HFFc6 (cell line): ENCODE results near the gene RASAL2. TPM values are rescaled to one million over a fixed set of nuclear protein-coding genes. Genes with fewer than 3 reads are reported as not detected.

ENCODE experiments used
- DNase-seq: peaks from one replicate; pipeline ENCODE4 v3.0.0-alpha.2; 2018
- H3K27ac Mint-ChIP-seq: 2 replicates; pipeline ENCODE4 v1.8.0; 2020; ENCODE audit warnings: mild to moderate bottlenecking, mixed read lengths
- H3K27me3 Mint-ChIP-seq: 2 replicates; pipeline ENCODE4 v1.8.0; 2021; ENCODE audit warnings: mild to moderate bottlenecking, moderate library complexity, mixed read lengths; ENCODE audit not compliant: insufficient read depth
- H3K36me3 Mint-ChIP-seq: 2 replicates; pipeline ENCODE4 v1.8.0; 2021; ENCODE audit warnings: low read depth, mixed read lengths
- H3K4me1 Mint-ChIP-seq: 2 replicates; pipeline ENCODE4 v1.8.0; 2020; ENCODE audit warnings: low read depth, mixed read lengths
- H3K4me3 Mint-ChIP-seq: 2 replicates; pipeline ENCODE4 v1.8.0; 2020; ENCODE audit warnings: mild to moderate bottlenecking, moderate library complexity, mixed read lengths
- H3K9me3 Mint-ChIP-seq: 2 replicates; pipeline ENCODE4 v1.8.0; 2020; ENCODE audit warnings: mild to moderate bottlenecking, mixed read lengths
- total RNA-seq, 6 experiments: library from RNA; stranded (reverse); fragmentation: NEBNext Ultra II Directional; extraction: Animal tissue kit (Norgen Biotek cat#: 25700); gene quantifications; 2 replicates in 1 of 6; 3 replicates in 5 of 6; pipeline ENCODE4 v1.2.3, GENCODE V29; 2021
- TF ChIP-seq, protein P1 (sequence below): fragments of 200-600 bp; sonication (generic); IDR thresholded peaks from 2 replicates; pipeline ENCODE4 v1.5.0; 2021; ENCODE audit warnings: antibody characterized with exemption, mild to moderate bottlenecking

Gene RASAL2
- total RNA-seq, 6 experiments from 2014 or later: 21.2 to 30.7 (median 24.4) TPM

DNA sequence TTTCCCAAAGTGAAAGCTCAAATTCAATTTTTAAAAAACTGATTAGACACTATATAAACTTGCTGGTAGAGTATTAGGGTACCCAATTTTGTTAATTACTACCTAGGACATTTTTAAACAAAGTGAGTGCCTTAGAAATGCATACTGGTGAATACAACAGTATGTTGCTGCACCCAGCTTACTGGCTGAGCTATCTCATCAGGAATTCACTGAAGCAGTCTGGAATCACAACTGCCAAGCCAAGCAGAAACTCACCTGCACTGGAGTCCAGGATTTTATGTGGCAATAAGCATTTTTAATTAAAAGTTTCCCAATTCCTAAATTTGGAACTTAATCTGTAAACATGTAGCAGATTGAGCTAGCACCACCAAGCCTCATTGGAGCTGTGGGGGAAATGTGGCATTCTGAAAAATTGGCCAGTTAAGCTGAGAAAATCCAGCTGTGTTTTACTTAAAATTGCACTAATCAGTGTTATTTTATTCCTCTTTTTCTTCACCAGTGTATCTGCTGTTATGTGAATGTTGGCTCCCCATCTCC lies 341.1 kb downstream of the RASAL2 start:
- DNase-seq: no peak
- Mint-ChIP-seq H3K4me1 (peaks cover 19% of the 10 kb centered on the region), H3K9me3 (no peaks in the 10 kb centered on the region), H3K27ac (no peak overlapping the region), H3K36me3 (peaks cover 9% of the 10 kb centered on the region; the same call in 1 of the 2 replicates), H3K4me3 (no peak overlapping the region), H3K27me3 (no peaks in the 10 kb centered on the region)
- TF ChIP-seq, protein P1, sequence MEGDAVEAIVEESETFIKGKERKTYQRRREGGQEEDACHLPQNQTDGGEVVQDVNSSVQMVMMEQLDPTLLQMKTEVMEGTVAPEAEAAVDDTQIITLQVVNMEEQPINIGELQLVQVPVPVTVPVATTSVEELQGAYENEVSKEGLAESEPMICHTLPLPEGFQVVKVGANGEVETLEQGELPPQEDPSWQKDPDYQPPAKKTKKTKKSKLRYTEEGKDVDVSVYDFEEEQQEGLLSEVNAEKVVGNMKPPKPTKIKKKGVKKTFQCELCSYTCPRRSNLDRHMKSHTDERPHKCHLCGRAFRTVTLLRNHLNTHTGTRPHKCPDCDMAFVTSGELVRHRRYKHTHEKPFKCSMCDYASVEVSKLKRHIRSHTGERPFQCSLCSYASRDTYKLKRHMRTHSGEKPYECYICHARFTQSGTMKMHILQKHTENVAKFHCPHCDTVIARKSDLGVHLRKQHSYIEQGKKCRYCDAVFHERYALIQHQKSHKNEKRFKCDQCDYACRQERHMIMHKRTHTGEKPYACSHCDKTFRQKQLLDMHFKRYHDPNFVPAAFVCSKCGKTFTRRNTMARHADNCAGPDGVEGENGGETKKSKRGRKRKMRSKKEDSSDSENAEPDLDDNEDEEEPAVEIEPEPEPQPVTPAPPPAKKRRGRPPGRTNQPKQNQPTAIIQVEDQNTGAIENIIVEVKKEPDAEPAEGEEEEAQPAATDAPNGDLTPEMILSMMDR: no peak

- Mint-ChIP-seq H3K27ac (no peak overlapping the region), H3K36me3 (peaks cover 21% of the 10 kb centered on the region), H3K27me3 (no peaks in the 10 kb centered on the region; the same call in 1 of the 2 replicates), H3K4me3 (no peak overlapping the region), H3K4me1 (peaks cover 19% of the 10 kb centered on the region), H3K9me3 (no peaks in the 10 kb centered on the region)
- no peak for DNase-seq
- TF ChIP-seq, protein P1: no peak
Observed at GRCh38 chr1:178436899-178437298, 343.0 kb downstream of the RASAL2 start.

GRCh38 chr1:178438432-178438831 lies 344.5 kb downstream of the RASAL2 start:
- H3K36me3 Mint-ChIP-seq: peaks cover 34% of the 10 kb centered on the region
- TF ChIP-seq, protein P1: no peak

DNA sequence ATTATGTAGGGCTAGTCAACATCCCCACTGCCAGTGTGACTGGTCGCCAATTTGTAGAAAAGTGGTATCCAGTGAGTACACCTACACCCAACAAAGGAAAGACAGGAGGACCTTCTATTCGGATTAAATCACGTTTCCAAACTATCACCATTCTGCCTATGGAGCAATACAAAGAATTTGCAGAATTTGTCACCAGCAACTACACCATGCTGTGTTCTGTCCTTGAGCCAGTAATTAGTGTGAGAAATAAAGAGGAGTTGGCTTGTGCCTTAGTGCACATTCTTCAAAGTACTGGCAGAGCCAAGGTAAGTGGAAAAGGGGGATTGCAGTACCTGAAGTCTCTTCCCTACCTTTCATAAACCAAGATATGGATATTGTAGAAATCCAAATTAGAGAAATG lies 349.0 kb downstream of the RASAL2 start:
- no peaks in the 10 kb centered on the region for H3K9me3 Mint-ChIP-seq
- H3K36me3 Mint-ChIP-seq: peaks cover 54% of the 10 kb centered on the region
- peaks cover 13% of the 10 kb centered on the region for H3K4me1 Mint-ChIP-seq
- H3K27me3 Mint-ChIP-seq: no peaks in the 10 kb centered on the region; the same call in none of the 2 replicates
- TF ChIP-seq, protein P1: no peak
- H3K4me3 Mint-ChIP-seq: no peak overlapping the region
- no peak overlapping the region for H3K27ac Mint-ChIP-seq
- no peak for DNase-seq

More at GRCh38 chr1:178438432-178438831, 344.5 kb downstream of the RASAL2 start:
- DNase-seq: no peak
- Mint-ChIP-seq H3K4me3 (no peak overlapping the region), H3K4me1 (peaks cover 19% of the 10 kb centered on the region), H3K27ac (no peak overlapping the region), H3K9me3 (no peaks in the 10 kb centered on the region), H3K27me3 (no peaks in the 10 kb centered on the region; the same call in 1 of the 2 replicates)

DNA sequence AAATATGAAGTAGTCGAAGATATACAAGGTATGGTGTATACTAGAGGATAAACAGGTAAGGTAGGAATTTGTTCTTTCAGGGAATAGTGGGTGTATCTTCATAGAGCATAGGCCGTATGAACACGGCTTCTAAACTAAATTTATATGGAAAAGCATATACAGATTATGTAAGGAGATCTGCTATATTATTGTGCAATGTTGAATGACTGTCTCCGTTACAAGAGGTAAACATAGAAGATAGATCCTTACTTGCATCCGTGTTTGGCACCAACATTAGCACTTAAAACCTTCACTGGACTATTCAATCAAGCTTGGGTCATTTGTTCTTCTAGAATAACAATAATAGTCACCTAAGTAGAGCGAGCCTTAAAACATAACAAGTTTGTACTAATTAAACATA lies 357.0 kb downstream of the RASAL2 start:
- Mint-ChIP-seq H3K27ac (peak overlapping the region; percentile 5; the same call in 1 of the 2 replicates), H3K36me3 (peaks cover 26% of the 10 kb centered on the region), H3K9me3 (no peaks in the 10 kb centered on the region), H3K4me1 (peaks cover 41% of the 10 kb centered on the region), H3K27me3 (peaks cover 1% of the 10 kb centered on the region), H3K4me3 (no peak overlapping the region; the same call in 1 of the 2 replicates)
- TF ChIP-seq, protein P1: no peak
- no peak for DNase-seq
